Epidermal melanocyte (primary cell): ENCODE data around the gene SUSD6.

ENCODE experiments used
- DNase-seq: peaks from one replicate; pipeline ENCODE4 v3.0.0; 2011; ENCODE audit warnings: low spot score; ENCODE audit not compliant: insufficient read length

Gene SUSD6

GRCh38 chr14:69755784-69756183 is 144.4 kb downstream of the SUSD6 start:
- no peak for DNase-seq

DNA sequence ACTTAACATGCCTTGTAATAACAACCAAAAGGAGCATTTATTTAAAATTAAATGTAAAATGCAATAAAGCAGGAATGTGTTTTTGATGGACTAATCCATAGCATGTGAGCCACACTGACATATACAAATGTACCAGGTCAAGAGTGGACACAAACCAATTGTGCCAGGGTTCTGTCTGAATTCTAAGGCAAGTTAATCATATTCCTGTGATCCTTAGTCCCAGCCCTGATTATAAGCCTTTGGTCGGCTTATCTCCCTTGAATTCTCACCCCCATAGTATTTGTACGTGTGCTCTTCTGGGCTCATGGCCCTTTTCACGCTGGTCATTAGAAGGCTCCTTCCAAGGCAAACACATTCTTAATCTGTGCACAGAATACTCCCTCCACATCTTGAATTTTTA is 144.9 kb downstream of the SUSD6 start:
- no peak for DNase-seq

DNA sequence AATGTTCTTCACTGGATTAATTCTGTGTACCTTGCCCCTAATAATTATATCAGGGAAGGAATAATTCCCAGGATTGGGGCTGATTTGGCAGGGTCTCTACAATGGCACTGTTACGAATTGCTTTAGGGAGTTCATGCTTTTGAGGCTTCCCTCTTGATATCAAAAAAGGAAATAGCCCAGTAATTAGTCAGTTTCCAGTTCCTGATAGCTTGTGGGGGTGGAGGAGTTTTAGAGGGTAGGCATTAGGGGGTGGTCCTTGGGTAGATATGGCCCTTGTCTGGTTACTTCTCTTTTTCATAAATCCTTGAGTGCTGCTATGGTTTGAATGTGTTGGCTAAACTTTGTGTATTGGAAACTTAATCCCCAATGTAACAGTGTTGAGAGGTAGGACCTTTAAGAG is 149.4 kb downstream of the SUSD6 start:
- DNase-seq, result no peak

DNA sequence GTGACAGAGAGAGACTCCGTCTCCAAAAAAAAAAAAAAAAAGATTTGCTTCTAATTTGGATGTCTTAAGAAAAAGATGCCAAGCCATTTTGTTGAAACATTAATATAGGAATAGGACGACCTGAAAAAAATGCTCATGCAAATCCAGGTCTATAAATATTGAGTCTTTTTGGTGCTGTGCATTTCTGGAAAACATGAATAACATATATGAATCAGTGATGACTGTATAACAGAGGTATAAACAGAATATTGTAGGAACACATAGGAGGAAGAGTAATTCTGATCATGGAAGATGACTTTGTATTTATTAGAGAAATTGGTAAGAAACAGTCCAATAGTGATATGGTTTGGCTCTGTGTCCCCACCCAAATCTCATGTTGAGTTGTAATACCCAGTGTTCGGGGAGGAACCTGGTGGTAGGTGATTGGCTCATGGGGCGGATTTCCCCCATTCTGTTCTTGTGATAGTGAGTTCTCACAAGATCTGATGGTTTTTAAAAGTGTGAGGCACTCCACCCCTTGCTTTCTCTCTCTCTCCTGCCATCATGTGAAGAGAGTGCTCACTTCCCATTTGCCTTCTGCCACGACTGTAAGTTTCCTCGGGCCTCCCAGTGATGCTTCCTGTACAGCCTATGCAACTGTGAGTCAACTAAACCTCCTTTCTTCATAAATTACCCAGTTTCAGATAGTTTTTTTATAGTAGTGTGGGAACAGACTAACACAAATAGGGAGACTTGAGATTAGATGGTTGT is 152.5 kb downstream of the SUSD6 start:
- no peak for DNase-seq
